Caco-2 (cell line): ENCODE results near the gene GABPB1. TPM values are rescaled to one million over a fixed set of nuclear protein-coding genes. Genes with fewer than 3 reads are reported as not detected.

Experiments used
- BruUV-seq: library from RNA; stranded (reverse); fragments of 400-500 nt; replicated peaks from 2 replicates; lab custom pipeline; 2021; lab: Mats Ljungman, UMichigan
- CTCF ChIA-PET: fragments of 300-600 bp; sonication (Branson Sonifier 250); formaldehyde crosslinking; loops from one replicate; lab custom pipeline; 2022; ENCODE audit warnings: antibody characterized with exemption; lab: Charles Lee
- POLR2A ChIA-PET: fragments of 300-600 bp; sonication (Branson Sonifier 250); formaldehyde crosslinking; loops from one replicate; lab custom pipeline; 2022; ENCODE audit warnings: antibody characterized with exemption; lab: Charles Lee
- DNase-seq, 2 experiments: peaks; one replicate each; pipeline versions ENCODE4 v3.0.0 to v3.0.0-alpha.2; 2020 to 2022
- H3K27me3 ChIP-seq: replicated peaks from 2 replicates; pipeline ENCODE4 v1.6.0; 2011; ENCODE audit warnings: low read length; ENCODE audit not compliant: control insufficient read depth, insufficient read depth
- H3K36me3 ChIP-seq: 2 replicates; pipeline ENCODE4 v1.5.1; 2011; ENCODE audit warnings: low read length; ENCODE audit not compliant: control insufficient read depth, insufficient read depth
- H3K4me1 ChIP-seq: fragments of 250-450 bp; sonication (Bioruptor Pico); 2 replicates; pipeline ENCODE4 v1.5.1; 2020; ENCODE audit warnings: mild to moderate bottlenecking
- H3K4me3 ChIP-seq: 2 replicates; pipeline ENCODE4 v1.5.1; 2011; ENCODE audit warnings: low read depth, mild to moderate bottlenecking, control low read depth, low read length
- H3K9me3 ChIP-seq: fragments of 250-450 bp; sonication (Bioruptor Pico); 2 replicates; pipeline ENCODE4 v1.5.1; 2020; ENCODE audit warnings: mild to moderate bottlenecking, moderate library complexity
- H3K27ac Mint-ChIP-seq: one replicate; pipeline ENCODE4 v1.8.0; 2022; ENCODE audit warnings: mixed read lengths; ENCODE audit not compliant: unreplicated experiment
- H3K27me3 Mint-ChIP-seq: one replicate; pipeline ENCODE4 v1.8.0; 2022; ENCODE audit warnings: mixed read lengths; ENCODE audit not compliant: insufficient read depth, unreplicated experiment
- H3K36me3 Mint-ChIP-seq: one replicate; pipeline ENCODE4 v1.8.0; 2022; ENCODE audit warnings: mild to moderate bottlenecking, mixed read lengths; ENCODE audit not compliant: insufficient read depth, unreplicated experiment
- H3K4me1 Mint-ChIP-seq: one replicate; pipeline ENCODE4 v1.8.0; 2022; ENCODE audit warnings: low read depth, mixed read lengths; ENCODE audit not compliant: unreplicated experiment
- H3K4me3 Mint-ChIP-seq: one replicate; pipeline ENCODE4 v1.8.0; 2022; ENCODE audit warnings: mild to moderate bottlenecking, moderate library complexity, mixed read lengths; ENCODE audit not compliant: unreplicated experiment
- H3K9me3 Mint-ChIP-seq: one replicate; pipeline ENCODE4 v1.8.0; 2022; ENCODE audit warnings: mixed read lengths; ENCODE audit not compliant: unreplicated experiment
- CTCF ChIP-seq, 2 experiments: fragments of 200-600 bp in 1 of 2; IDR thresholded peaks; 1 replicate in 1 of 2; 2 replicates in 1 of 2; pipeline versions ENCODE4 v1.5.1 to v1.8.0; 2011 to 2022; ENCODE audit warnings: antibody characterized with exemption in 1 of 2, control low read depth in 1 of 2, inconsistent platforms in 1 of 2, low read depth in 1 of 2, low read length in 1 of 2, mild to moderate bottlenecking in 1 of 2, moderate library complexity in 1 of 2; ENCODE audit not compliant: insufficient read depth in 1 of 2, severe bottlenecking in 1 of 2, unreplicated experiment in 1 of 2
- intact Hi-C: fragments of 100-400 bp; cut with micrococcal nuclease; formaldehyde crosslinking; loops from one replicate; pipeline ENCODE4 v1.10.0; 2022; ENCODE audit not compliant: unreplicated experiment
- total RNA-seq: library from RNA; stranded (reverse); gene quantifications from 2 replicates; pipeline ENCODE4 v1.2.3, GENCODE V29; 2022

Gene GABPB1
- total RNA-seq, 1 experiment from 2014 or later: 44.7 TPM

- H3K4me3 Mint-ChIP-seq: no peak overlapping the region
- ChIA-PET CTCF (interaction anchor here (0.7 kb wide), 1 partner anchor 144 kb away, joined by 12 read pairs; no protein-coding TSS in a partner anchor), POLR2A (no interaction called here)
These were observed 59.0 kb downstream of the GABPB1 start for GRCh38 chr15:50295966-50296365.

DNA sequence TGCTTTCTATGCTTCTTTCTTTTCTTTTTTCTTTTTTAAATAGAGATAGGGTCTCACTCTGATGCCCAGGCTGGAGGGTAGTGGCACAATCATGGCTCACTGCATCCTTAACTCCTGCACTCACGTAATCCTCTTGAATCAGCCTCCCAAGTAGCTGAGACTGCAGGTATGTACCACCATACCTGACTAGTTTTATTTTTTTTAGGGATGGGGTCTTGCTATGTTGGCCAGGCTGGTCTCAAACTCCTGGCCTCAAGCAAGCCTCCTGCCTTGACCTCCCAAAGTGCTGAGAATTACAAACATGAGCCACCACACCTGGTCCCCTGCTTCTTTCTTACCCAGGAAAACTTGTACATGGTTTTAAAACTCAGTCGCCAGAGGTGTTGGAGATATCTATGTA lies 65.2 kb downstream of the GABPB1 start:
- no peaks in the 10 kb centered on the region for H3K9me3 ChIP-seq
- H3K36me3 ChIP-seq: peaks cover 2% of the 10 kb centered on the region
- no peak for DNase-seq
- Mint-ChIP-seq H3K4me1 (peaks cover 6% of the 10 kb centered on the region), H3K9me3 (no peaks in the 10 kb centered on the region), H3K27me3 (no peaks in the 10 kb centered on the region), H3K4me3 (no peak overlapping the region), H3K36me3 (peaks cover 27% of the 10 kb centered on the region), H3K27ac (no peak overlapping the region)
- intact Hi-C loops: no loop called here
- CTCF ChIA-PET: no interaction called here
- no peaks in the 10 kb centered on the region for H3K4me1 ChIP-seq
- POLR2A ChIA-PET: no interaction called here
- no TSS peak for BruUV-seq
- H3K27me3 ChIP-seq: no peaks in the 10 kb centered on the region
- no peak for TF ChIP-seq CTCF (IDR thresholded peaks at IDR 0.05; ENCODE audit: insufficient read depth in 1 of 2, low read depth in 1 of 2, low read length in 1 of 2, severe bottlenecking in 1 of 2, unreplicated experiment in 1 of 2)
- no peak overlapping the region for H3K4me3 ChIP-seq

More at GRCh38 chr15:50295966-50296365, 59.0 kb downstream of the GABPB1 start:
- BruUV-seq: no TSS peak
- Histone ChIP-seq H3K4me3 (no peak overlapping the region), H3K4me1 (no peaks in the 10 kb centered on the region), H3K36me3 (0 out of 2 replicates have a peak, but pooled peaks cover 1% of the 10 kb centered on the region), H3K9me3 (no peaks in the 10 kb centered on the region), H3K27me3 (no peaks in the 10 kb centered on the region)
- no peaks in the 10 kb centered on the region for H3K27me3 Mint-ChIP-seq
- TF ChIP-seq CTCF (IDR thresholded peaks at IDR 0.05; ENCODE audit: insufficient read depth in 1 of 2, low read depth in 1 of 2, low read length in 1 of 2, severe bottlenecking in 1 of 2, unreplicated experiment in 1 of 2): no peak
- DNase-seq: no peak
- intact Hi-C loops: no loop called here
- H3K4me1 Mint-ChIP-seq: no peaks in the 10 kb centered on the region
- no peaks in the 10 kb centered on the region for H3K9me3 Mint-ChIP-seq
- H3K27ac Mint-ChIP-seq: no peak overlapping the region
- H3K36me3 Mint-ChIP-seq: peaks cover 41% of the 10 kb centered on the region

DNA sequence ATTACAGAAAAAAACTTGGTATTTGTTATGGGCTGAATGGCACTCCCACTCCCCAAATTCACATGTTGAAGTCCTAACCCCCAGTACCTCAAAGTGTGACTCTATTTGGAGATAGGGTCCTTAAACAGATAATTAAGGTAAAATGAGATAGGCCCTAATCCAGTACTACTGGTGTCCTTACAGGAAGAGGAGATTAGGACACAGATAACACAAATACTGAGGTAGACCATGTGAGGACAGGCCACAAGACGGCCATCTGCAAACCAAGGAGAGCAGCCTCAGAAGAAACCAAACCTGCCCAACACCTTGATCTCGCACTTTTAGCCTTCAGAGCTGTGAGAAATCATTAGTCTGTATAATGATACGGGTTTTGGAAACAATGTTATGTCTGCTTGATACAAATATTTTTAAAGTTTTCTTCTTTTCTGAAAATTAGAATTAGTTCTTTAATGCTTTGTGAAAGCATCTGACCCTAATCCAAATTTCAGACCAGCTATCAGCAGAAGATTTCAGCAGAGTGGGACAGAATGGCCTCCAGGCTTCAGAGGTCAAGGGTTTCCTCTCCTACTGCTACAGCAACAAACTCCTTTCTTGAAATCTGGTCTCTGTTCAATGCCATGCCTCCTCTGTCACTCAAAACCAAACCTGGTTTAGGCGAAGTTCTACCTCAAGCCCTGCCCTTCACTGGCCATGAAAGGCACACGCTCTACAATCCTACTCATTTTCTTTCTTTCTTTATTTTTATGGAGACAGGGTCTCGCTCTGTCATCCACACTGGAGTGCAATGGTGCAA lies 67.5 kb downstream of the GABPB1 start:
- Histone ChIP-seq H3K36me3 (peaks cover 2% of the 10 kb centered on the region), H3K9me3 (no peaks in the 10 kb centered on the region), H3K27me3 (no peaks in the 10 kb centered on the region), H3K4me1 (no peaks in the 10 kb centered on the region), H3K4me3 (no peak overlapping the region)
- H3K4me3 Mint-ChIP-seq: no peak overlapping the region
- no TSS peak for BruUV-seq
- DNase-seq: no peak
- H3K27me3 Mint-ChIP-seq: no peaks in the 10 kb centered on the region
- ChIA-PET CTCF (no interaction called here), POLR2A (no interaction called here)
- no peaks in the 10 kb centered on the region for H3K9me3 Mint-ChIP-seq
- H3K4me1 Mint-ChIP-seq: peaks cover 6% of the 10 kb centered on the region
- no peak for TF ChIP-seq CTCF (IDR thresholded peaks at IDR 0.05; ENCODE audit: insufficient read depth in 1 of 2, low read depth in 1 of 2, low read length in 1 of 2, severe bottlenecking in 1 of 2, unreplicated experiment in 1 of 2)
- no peak overlapping the region for H3K27ac Mint-ChIP-seq
- H3K36me3 Mint-ChIP-seq: peaks cover 30% of the 10 kb centered on the region
- intact Hi-C loops: no loop called here
